Measurements from ENCODE around the gene MOCS1. TPM values are rescaled to one million over a fixed set of nuclear protein-coding genes. Genes with fewer than 3 reads are reported as not detected.

The MOCS1 gene
- total RNA-seq, 4 donors from 2014 or later = 5.0 to 12.0 (median 8.4) TPM

GRCh38 chr6:39941820-39942219 lies 7.6 kb upstream of the MOCS1 start:
- no peak overlapping the region for H3K4me3 ChIP-seq
- H3K27ac ChIP-seq = no peak overlapping the region
- no peaks in the 10 kb centered on the region for H3K36me3 ChIP-seq
- TF ChIP-seq CTCF (IDR thresholded peaks at IDR 0.05) = no peak
- TF ChIP-seq POLR2A (IDR thresholded peaks at IDR 0.05) = no peak
- no peaks in the 10 kb centered on the region for H3K27me3 ChIP-seq
- H3K4me1 ChIP-seq = peaks cover 0 to 12% (median 4%) of the 10 kb centered on the region in 3 donors
- WGBS, 2 donors = 85 to 86% methylated on average over 4 of the region's 4 CpGs
- intact Hi-C loops (cut with DNase I) = no loop called here
- no peak for DNase-seq
- H3K9me3 ChIP-seq = no peaks in the 10 kb centered on the region

- no peak for TF ChIP-seq POLR2A (IDR thresholded peaks at IDR 0.05)
- TF ChIP-seq CTCF (IDR thresholded peaks at IDR 0.05) = no peak
- H3K27me3 ChIP-seq = no peaks in the 10 kb centered on the region
- WGBS, 2 donors = 72 to 83% methylated on average over 6 of the region's 6 CpGs
- no peak overlapping the region for H3K27ac ChIP-seq
- no peaks in the 10 kb centered on the region for H3K9me3 ChIP-seq
- H3K4me1 ChIP-seq = peaks cover 0 to 11% (median 4%) of the 10 kb centered on the region in 3 donors
- no peaks in the 10 kb centered on the region for H3K36me3 ChIP-seq
- H3K4me3 ChIP-seq = no peak overlapping the region
- DNase-seq = no peak
- intact Hi-C loops (cut with DNase I) = no loop called here
These were observed 6.9 kb upstream of the MOCS1 start for GRCh38 chr6:39941138-39941537.

GRCh38 chr6:39938773-39939654 lies 4.8 kb upstream of the MOCS1 start:
- H3K9me3 ChIP-seq = no peaks in the 10 kb centered on the region
- no peaks in the 10 kb centered on the region for H3K36me3 ChIP-seq
- peaks cover 0 to 12% (median 0%) of the 10 kb centered on the region in 3 donors for H3K4me1 ChIP-seq
- WGBS, 2 donors = 71 to 77% methylated on average over 9 of the region's 10 CpGs
- DNase-seq = no peak
- no peak for TF ChIP-seq CTCF (IDR thresholded peaks at IDR 0.05)
- no peak for TF ChIP-seq POLR2A (IDR thresholded peaks at IDR 0.05)
- peaks cover 0 to 5% (median 0%) of the 10 kb centered on the region in 4 donors for H3K27me3 ChIP-seq
- H3K4me3 ChIP-seq = no peak overlapping the region
- no peak overlapping the region for H3K27ac ChIP-seq
- intact Hi-C loops (cut with DNase I) = no loop called here

DNA sequence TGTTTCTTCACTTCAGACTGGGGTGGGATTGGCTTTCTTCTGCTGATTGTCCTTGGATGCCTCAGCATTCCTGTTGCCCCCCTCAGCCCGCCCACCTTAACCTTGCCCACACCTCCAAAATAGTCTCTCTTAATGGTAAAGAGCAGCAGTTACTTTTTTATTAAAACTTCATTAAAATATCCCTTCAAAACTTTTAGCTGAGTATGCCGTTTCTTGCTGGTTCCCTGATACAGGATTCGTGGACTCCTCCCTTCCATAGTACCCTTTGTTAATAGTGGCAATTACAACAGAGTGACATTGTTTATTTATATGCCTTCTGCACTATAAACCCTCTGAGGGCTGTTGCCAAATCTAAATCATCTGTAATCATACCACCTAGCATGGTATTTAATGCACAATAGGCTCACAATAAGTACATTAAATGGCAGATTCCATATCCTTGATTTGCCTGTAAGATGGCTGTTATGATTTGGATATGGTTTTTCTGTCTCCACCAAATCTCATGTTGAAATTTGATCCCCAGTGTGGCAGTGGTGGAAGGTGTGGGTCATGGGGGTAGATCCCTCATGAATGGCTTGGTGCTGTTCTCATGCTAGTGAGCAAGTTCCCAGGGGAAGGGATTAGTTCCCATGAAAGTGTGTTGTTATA lies 3.5 kb upstream of the MOCS1 start:
- H3K9me3 ChIP-seq = no peaks in the 10 kb centered on the region
- no peak overlapping the region for H3K4me3 ChIP-seq
- no peak for DNase-seq
- intact Hi-C loops (cut with DNase I) = no loop called here
- 72% methylated on average over 3 of the region's 3 CpGs for WGBS, 2 donors
- peaks cover 0 to 24% (median 3%) of the 10 kb centered on the region in 3 donors for H3K4me1 ChIP-seq
- no peak overlapping the region for H3K27ac ChIP-seq
- TF ChIP-seq CTCF (IDR thresholded peaks at IDR 0.05) (no peak), POLR2A (IDR thresholded peaks at IDR 0.05) (no peak)
- peaks cover 0 to 5% (median 0%) of the 10 kb centered on the region in 4 donors for H3K27me3 ChIP-seq
- no peaks in the 10 kb centered on the region for H3K36me3 ChIP-seq

DNA sequence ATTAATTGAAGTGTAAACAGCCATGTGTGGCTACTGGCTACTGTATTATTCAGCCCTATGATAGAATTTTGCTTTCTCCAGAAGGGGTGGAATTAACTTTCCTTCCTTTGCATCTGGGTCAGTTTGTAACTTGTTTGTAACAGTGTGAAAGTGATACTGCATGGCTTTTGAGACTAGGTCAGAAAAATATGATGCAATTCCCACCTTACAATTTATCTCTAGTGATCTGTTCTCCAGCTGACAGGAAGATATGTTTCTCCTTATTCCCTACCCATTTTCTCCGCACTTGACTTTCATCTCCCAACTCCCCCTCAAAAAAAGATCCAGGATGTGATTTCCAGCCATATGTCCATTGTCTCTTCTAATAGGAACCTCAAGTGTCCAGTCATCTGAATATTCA lies 2.6 kb upstream of the MOCS1 start:
- H3K4me1 ChIP-seq = peaks cover 0 to 34% (median 3%) of the 10 kb centered on the region in 3 donors
- no peak overlapping the region for H3K4me3 ChIP-seq
- H3K27ac ChIP-seq = no peak overlapping the region
- intact Hi-C loops (cut with DNase I) = no loop called here
- DNase-seq = no peak
- H3K36me3 ChIP-seq = no peaks in the 10 kb centered on the region
- peaks cover 0 to 5% (median 0%) of the 10 kb centered on the region in 4 donors for H3K27me3 ChIP-seq
- H3K9me3 ChIP-seq = no peaks in the 10 kb centered on the region
- WGBS, 2 donors = 89 to 93% methylated on average over 1 of the region's 1 CpG
- TF ChIP-seq CTCF (IDR thresholded peaks at IDR 0.05) (no peak), POLR2A (IDR thresholded peaks at IDR 0.05) (no peak)
